HK-2 (cell line): ENCODE results near the gene TCEAL9.
"Not testable (repeated sequence)": the region's sequence is repeated elsewhere in the genome, so short reads cannot be mapped to it uniquely, and the experiment has no call there.

Experiments used
- DNase-seq: peaks from one replicate; pipeline ENCODE4 v3.0.0-alpha.2; 2018; ENCODE audit not compliant: unreplicated experiment

TCEAL9 gene

GRCh38 chrX:103373581-103373980 is 17.3 kb downstream of the TCEAL9 start:
- DNase-seq, result no peak

- peak; percentile 47 for DNase-seq
These were observed 20.0 kb downstream of the TCEAL9 start, which contains the start of gene BEX3 for GRCh38 chrX:103376118-103376978. Gene BEX3, plus strand, starts transcription at chrX:103376538. Its CDS starts 984 bp downstream, at chrX:103377522.

- no peak for DNase-seq
These were observed 20.6 kb downstream of the TCEAL9 start for GRCh38 chrX:103376979-103377324.

- no peak for DNase-seq
These were observed 22.7 kb downstream of the TCEAL9 start for GRCh38 chrX:103378990-103379389.

GRCh38 chrX:103382877-103383276 is 26.6 kb downstream of the TCEAL9 start:
- no peak for DNase-seq

- DNase-seq, result no peak
These were observed 28.4 kb downstream of the TCEAL9 start for GRCh38 chrX:103384672-103385071.

- DNase-seq, result not testable (repeated sequence)
These were observed 29.1 kb downstream of the TCEAL9 start for GRCh38 chrX:103385283-103385830.

- DNase-seq, result no peak
These were observed 30.0 kb downstream of the TCEAL9 start for GRCh38 chrX:103386332-103386731.

- no peak for DNase-seq
These were observed 37.2 kb downstream of the TCEAL9 start for GRCh38 chrX:103393487-103393886.

- DNase-seq, result no peak
These were observed 39.9 kb downstream of the TCEAL9 start for GRCh38 chrX:103396186-103396585.

- no peak for DNase-seq
These were observed 40.4 kb downstream of the TCEAL9 start for GRCh38 chrX:103396660-103397059.

GRCh38 chrX:103397707-103398106 is 41.4 kb downstream of the TCEAL9 start:
- DNase-seq, result no peak

GRCh38 chrX:103398421-103398864 is 42.1 kb downstream of the TCEAL9 start:
- DNase-seq, result peak; percentile 32

- no peak for DNase-seq
These were observed 43.4 kb downstream of the TCEAL9 start for GRCh38 chrX:103399744-103400143.

GRCh38 chrX:103400931-103401330 is 44.6 kb downstream of the TCEAL9 start:
- peak; percentile 30 for DNase-seq

- DNase-seq, result peak; percentile 70
These were observed 48.1 kb downstream of the TCEAL9 start for GRCh38 chrX:103404231-103405008.

GRCh38 chrX:103405009-103405333 is 48.7 kb downstream of the TCEAL9 start:
- no peak for DNase-seq

- no peak for DNase-seq
These were observed 50.0 kb downstream of the TCEAL9 start for GRCh38 chrX:103406256-103406655.

- DNase-seq, result no peak
These were observed 51.5 kb downstream of the TCEAL9 start for GRCh38 chrX:103407776-103408175.
